Ovary (tissue), 3 donors: ENCODE results near the gene POU3F3.

Experiments
- EP300 ChIP-seq: sonication (generic); formaldehyde crosslinking; IDR thresholded peaks from one replicate; pipeline ENCODE4 v1.6.1; 2017; ENCODE audit warnings: antibody characterized with exemption
- POLR2A ChIP-seq: fragments of 450-650 bp; IDR thresholded peaks from one replicate; pipeline ENCODE4 v1.6.1; 2017; ENCODE audit warnings: antibody characterized with exemption, mild to moderate bottlenecking, moderate library complexity
- TF ChIP-seq, protein P1 (sequence below), 3 donors: fragments of 450-650 bp in 2 of 3; fragments of 200-600 bp in 1 of 3; IDR thresholded peaks; one replicate each; pipeline versions ENCODE4 v1.5.1 to v1.8.0; 2016 to 2022; ENCODE audit warnings: antibody characterized with exemption in 3 of 3, mild to moderate bottlenecking in 1 of 3
- donor health status: DM: no; HTN: no; CAD: no.

DNA sequence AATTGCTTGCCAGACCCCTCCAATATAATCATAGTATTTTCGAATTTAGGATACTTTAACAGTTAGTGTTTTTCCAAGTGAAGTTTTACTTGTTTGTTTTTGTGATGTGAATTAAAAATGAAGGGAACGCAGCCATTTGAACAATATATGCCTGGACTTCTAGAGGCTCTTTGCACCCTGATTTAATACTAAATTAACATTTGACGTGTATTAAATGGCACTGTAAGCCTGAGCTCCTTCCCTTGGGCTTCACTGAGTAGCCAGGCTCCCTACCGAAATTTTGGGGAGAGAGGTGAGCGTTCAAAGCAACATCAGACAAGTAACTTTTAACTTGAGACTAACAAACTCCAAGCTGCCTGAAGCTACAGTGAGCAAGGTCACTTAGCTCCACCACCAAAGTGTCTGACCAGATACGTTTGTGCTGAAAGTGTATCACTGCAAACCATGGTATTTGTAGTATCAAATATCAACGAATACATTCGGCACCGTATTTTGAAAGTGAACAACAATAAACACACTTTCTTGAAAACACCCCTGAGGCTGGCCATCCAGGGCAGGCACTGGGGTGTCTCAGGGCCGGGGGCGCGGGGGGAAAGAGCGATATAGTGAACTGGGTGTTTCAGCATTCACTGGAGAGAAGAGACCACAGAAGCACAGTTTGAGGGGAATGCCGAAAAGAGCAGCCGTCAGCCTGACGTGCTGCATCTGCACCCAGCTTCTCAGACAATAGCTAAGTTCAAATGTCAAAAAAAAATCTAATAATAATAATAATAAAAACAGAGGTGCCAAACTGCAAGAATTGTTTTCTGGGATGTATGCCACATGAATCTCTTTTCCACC is 7.7 kb upstream of the POU3F3 start:
- TF ChIP-seq, protein P1, sequence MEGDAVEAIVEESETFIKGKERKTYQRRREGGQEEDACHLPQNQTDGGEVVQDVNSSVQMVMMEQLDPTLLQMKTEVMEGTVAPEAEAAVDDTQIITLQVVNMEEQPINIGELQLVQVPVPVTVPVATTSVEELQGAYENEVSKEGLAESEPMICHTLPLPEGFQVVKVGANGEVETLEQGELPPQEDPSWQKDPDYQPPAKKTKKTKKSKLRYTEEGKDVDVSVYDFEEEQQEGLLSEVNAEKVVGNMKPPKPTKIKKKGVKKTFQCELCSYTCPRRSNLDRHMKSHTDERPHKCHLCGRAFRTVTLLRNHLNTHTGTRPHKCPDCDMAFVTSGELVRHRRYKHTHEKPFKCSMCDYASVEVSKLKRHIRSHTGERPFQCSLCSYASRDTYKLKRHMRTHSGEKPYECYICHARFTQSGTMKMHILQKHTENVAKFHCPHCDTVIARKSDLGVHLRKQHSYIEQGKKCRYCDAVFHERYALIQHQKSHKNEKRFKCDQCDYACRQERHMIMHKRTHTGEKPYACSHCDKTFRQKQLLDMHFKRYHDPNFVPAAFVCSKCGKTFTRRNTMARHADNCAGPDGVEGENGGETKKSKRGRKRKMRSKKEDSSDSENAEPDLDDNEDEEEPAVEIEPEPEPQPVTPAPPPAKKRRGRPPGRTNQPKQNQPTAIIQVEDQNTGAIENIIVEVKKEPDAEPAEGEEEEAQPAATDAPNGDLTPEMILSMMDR (IDR thresholded peaks at IDR 0.05), result no peak
- TF ChIP-seq POLR2A (no peak), EP300 (no peak)
